Measurements from ENCODE around the gene TMPRSS3.

The TMPRSS3 gene

DNA sequence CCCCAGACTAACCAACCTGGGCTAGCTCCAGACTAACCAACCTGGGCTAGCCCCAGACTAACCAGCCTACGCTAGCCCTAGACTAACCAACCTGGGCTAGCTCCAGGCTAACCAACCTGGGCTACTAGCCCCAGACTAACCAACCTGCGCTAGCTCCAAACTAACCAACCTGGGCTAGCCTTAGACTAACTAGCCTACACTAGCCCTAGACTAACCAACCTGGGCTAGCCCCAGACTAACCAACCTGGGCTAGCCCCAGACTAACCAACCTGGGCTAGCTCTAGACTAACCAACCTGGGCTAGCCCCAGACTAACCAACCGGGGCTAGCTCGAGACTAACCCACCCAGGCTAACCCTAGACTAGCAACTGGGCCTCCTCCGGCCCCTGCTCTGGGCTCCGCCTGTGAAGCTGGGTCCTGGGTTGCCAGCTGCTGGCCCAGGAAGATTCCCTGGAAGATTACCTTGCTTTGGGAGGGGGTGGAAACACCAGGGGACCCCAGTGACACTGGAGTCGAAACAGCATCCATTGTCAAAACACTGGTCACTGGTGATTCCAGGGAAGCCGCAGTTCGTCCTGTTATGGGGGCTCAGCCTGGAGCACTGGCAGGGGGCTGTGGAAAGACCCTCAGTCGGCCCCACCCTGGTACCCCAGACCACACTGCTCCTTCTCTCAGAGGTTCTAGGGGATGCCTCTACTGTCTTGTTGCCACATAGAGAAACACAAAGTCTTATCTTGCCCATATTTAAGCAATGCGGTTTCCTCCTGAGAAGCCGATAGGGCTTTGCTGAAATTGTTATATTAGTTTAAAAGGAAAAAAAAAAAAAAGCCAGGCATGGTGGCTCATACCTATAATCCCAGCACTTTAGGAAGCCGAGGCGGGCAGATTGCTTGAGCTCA lies 46.2 kb downstream of the TMPRSS3 start:
- Histone ChIP-seq H3K4me1 (ENCODE audit: control insufficient read depth, insufficient read depth, low read length) (no peaks in the 10 kb centered on the region), H3K4me3 (ENCODE audit: low read depth, low read length) (no peak overlapping the region), H3K9me3 (ENCODE audit: control insufficient read depth, insufficient read depth, low read depth, low read length) (no peaks in the 10 kb centered on the region), H3K27ac (ENCODE audit: extremely low read depth, low read depth, low read length) (no peak overlapping the region), H3K36me3 (ENCODE audit: control insufficient read depth in 2 of 2, insufficient read depth in 1 of 2, low read length in 2 of 2) (no peaks in the 10 kb centered on the region)
- no peak for TF ChIP-seq ZNF433 (tag by site-specific recombination; IDR thresholded peaks at IDR 0.05; ENCODE audit: low read depth)
- TF ChIP-seq ZNF529 (tag by site-specific recombination; IDR thresholded peaks at IDR 0.05; ENCODE audit: insufficient replicate concordance) = no peak
- TF ChIP-seq ZNF140 (tag by site-specific recombination; IDR thresholded peaks at IDR 0.05) = no peak
- no peak for TF ChIP-seq ZNF324 (tag by site-specific recombination; IDR thresholded peaks at IDR 0.05)
- no peak for TF ChIP-seq ZNF121 (tag by site-specific recombination; IDR thresholded peaks at IDR 0.05)
- no peak for TF ChIP-seq HOXC10 (CRISPR knock-in tag; IDR thresholded peaks at IDR 0.05)
- no peak for TF ChIP-seq ZNF623 (tag by site-specific recombination; IDR thresholded peaks at IDR 0.05)
- no peak for TF ChIP-seq OVOL3 (tag by site-specific recombination; IDR thresholded peaks at IDR 0.05)
- TF ChIP-seq ZNF426 (tag by site-specific recombination; IDR thresholded peaks at IDR 0.05) = no peak
- ChIA-PET POLR2A (no interaction called here), CTCF (interaction anchor here (0.7 to 0.9 kb wide), 2 partner anchors 14 to 38 kb away, joined by 3 to 4 read pairs; no protein-coding TSS in a partner anchor)

DNA sequence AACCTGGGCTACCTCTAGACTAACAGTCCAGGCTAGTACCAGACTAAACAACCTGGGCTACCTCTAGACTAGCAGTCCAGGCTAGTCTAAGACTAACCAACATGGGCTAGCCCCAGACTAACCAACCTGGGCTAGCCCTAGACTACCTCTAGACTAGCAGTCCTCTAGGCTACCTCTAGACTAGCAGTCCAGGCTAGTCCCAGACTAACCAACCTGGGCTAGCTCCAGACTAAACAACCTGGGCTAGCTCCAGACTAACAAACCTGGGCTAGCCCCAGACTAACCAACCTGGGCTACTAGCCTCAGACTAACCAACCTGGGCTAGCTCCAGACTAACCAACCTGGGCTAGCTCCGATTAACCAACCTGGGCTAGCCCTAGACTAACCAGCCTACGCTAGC lies 47.1 kb downstream of the TMPRSS3 start:
- H3K36me3 ChIP-seq (ENCODE audit: control insufficient read depth in 2 of 2, insufficient read depth in 1 of 2, low read length in 2 of 2) = no peaks in the 10 kb centered on the region
- H3K4me3 ChIP-seq (ENCODE audit: low read depth, low read length) = no peak overlapping the region
- CTCF ChIA-PET = interaction anchor here (0.6 to 0.9 kb wide), 3 partner anchors 13 to 70 kb away, joined by 3 to 4 read pairs (median 3); no protein-coding TSS in a partner anchor
- no peaks in the 10 kb centered on the region for H3K9me3 ChIP-seq (ENCODE audit: control insufficient read depth, insufficient read depth, low read depth, low read length)
- TF ChIP-seq TCF7L2 (IDR thresholded peaks at IDR 0.05; ENCODE audit: borderline replicate concordance, low read depth, low read length) = no peak
- no peak for TF ChIP-seq ZNF558 (tag by site-specific recombination; IDR thresholded peaks at IDR 0.05)
- TF ChIP-seq ZBTB7A (tag by site-specific recombination; IDR thresholded peaks at IDR 0.05; ENCODE audit: low read depth) = no peak
- TF ChIP-seq ZNF121 (tag by site-specific recombination; IDR thresholded peaks at IDR 0.05) = no peak
- no peak for TF ChIP-seq ZNF157 (tag by site-specific recombination; IDR thresholded peaks at IDR 0.05)
- TF ChIP-seq ZNF2 (tag by site-specific recombination; IDR thresholded peaks at IDR 0.05) = no peak
- TF ChIP-seq ZNF623 (tag by site-specific recombination; IDR thresholded peaks at IDR 0.05) = no peak
- TF ChIP-seq ZNF221 (tag by site-specific recombination; IDR thresholded peaks at IDR 0.05; ENCODE audit: borderline replicate concordance) = no peak
- TF ChIP-seq ZBTB21 (tag by site-specific recombination; IDR thresholded peaks at IDR 0.05) = no peak
- TF ChIP-seq REPIN1 (tag by site-specific recombination; IDR thresholded peaks at IDR 0.05; ENCODE audit: low read depth) = no peak
- no peak for TF ChIP-seq ZNF202 (tag by site-specific recombination; IDR thresholded peaks at IDR 0.05; ENCODE audit: borderline replicate concordance)
- no peak for TF ChIP-seq ZNF549 (tag by site-specific recombination; IDR thresholded peaks at IDR 0.05)
- TF ChIP-seq ZFP69B (tag by site-specific recombination; IDR thresholded peaks at IDR 0.05) = no peak
- H3K27ac ChIP-seq (ENCODE audit: extremely low read depth, low read depth, low read length) = no peak overlapping the region
- POLR2A ChIA-PET = no interaction called here
- no peaks in the 10 kb centered on the region for H3K4me1 ChIP-seq (ENCODE audit: control insufficient read depth, insufficient read depth, low read length)

DNA sequence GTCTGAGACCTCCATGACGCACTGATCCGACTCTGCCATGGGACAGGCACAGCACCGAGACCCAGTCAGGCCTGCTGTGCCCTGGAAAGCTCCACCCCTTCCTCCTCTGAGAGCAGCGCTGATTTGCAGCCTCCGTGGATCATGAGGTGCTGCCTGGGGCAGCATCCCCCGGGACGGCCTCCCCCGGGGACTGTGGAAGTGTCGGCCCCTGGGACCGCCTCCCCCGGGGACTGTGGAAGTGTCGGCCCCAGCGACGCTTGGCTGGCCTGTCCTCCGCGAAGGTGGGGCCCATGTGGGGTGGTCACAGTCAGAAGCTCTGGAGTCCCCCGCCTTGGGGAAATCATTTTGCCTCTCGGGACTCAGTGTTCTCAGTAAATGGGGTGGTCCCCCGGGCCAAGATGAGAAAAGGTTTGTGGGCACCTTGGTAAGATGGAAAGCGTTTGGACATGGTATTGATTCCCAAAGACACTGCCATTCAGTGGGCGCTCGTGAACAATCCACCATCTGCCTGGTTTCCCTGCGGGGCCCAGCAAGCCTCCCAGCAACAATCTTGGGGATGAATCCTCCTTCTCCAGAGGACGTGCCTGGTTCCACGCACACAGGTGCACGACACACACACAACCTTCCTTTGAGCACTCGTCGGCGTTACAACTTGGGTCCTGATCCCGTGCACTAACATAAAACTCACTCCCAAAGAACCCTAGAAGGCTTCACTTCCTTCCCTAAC lies 48.1 kb downstream of the TMPRSS3 start:
- no peaks in the 10 kb centered on the region for H3K9me3 ChIP-seq (ENCODE audit: control insufficient read depth, insufficient read depth, low read depth, low read length)
- no peak overlapping the region for H3K27ac ChIP-seq (ENCODE audit: extremely low read depth, low read depth, low read length)
- no peaks in the 10 kb centered on the region for H3K4me1 ChIP-seq (ENCODE audit: control insufficient read depth, insufficient read depth, low read length)
- ChIA-PET CTCF (interaction anchor here (0.6 kb wide), 1 partner anchor 69 kb away, joined by 3 read pairs; no protein-coding TSS in a partner anchor), POLR2A (no interaction called here)
- TF ChIP-seq ZBTB7A (tag by site-specific recombination; IDR thresholded peaks at IDR 0.05; ENCODE audit: low read depth) = no peak
- no peak overlapping the region for H3K4me3 ChIP-seq (ENCODE audit: low read depth, low read length)
- H3K36me3 ChIP-seq (ENCODE audit: control insufficient read depth in 2 of 2, insufficient read depth in 1 of 2, low read length in 2 of 2) = no peaks in the 10 kb centered on the region
